ENCODE results near the gene THUMPD3. TPM values are rescaled to one million over a fixed set of nuclear protein-coding genes. Genes with fewer than 3 reads are reported as not detected.

Gene THUMPD3
- total and polyA plus RNA-seq, 7 donors: 15.6 to 38.5 (median 30.9) TPM

GRCh38 chr3:9349321-9350117, 13.3 kb upstream of the THUMPD3 start:
- intact Hi-C loops (cut with DNase I): loop anchor here (5.0 kb wide), 1 partner anchor 298 kb away; the partner anchor contains the start of gene MTMR14

GRCh38 chr3:9351709-9352126, 11.1 kb upstream of the THUMPD3 start:
- DNase-seq: no peak
- WGBS, 2 donors: 24 to 52% methylated on average over 3 of the region's 3 CpGs
- Histone ChIP-seq H3K4me1 (peaks cover 0 to 9% (median 4%) of the 10 kb centered on the region in 4 donors), H3K27me3 (no peaks in the 10 kb centered on the region), H3K9me3 (no peaks in the 10 kb centered on the region), H3K36me3 (peaks cover 0 to 9% (median 0%) of the 10 kb centered on the region in 4 donors), H3K4me3 (no peak overlapping the region), H3K27ac (no peak overlapping the region)
- TF ChIP-seq POLR2A (IDR thresholded peaks at IDR 0.05) (no peak), POLR2AphosphoS5 (IDR thresholded peaks at IDR 0.05) (no peak), EP300 (IDR thresholded peaks at IDR 0.05) (no peak)
- TF ChIP-seq, protein P1, sequence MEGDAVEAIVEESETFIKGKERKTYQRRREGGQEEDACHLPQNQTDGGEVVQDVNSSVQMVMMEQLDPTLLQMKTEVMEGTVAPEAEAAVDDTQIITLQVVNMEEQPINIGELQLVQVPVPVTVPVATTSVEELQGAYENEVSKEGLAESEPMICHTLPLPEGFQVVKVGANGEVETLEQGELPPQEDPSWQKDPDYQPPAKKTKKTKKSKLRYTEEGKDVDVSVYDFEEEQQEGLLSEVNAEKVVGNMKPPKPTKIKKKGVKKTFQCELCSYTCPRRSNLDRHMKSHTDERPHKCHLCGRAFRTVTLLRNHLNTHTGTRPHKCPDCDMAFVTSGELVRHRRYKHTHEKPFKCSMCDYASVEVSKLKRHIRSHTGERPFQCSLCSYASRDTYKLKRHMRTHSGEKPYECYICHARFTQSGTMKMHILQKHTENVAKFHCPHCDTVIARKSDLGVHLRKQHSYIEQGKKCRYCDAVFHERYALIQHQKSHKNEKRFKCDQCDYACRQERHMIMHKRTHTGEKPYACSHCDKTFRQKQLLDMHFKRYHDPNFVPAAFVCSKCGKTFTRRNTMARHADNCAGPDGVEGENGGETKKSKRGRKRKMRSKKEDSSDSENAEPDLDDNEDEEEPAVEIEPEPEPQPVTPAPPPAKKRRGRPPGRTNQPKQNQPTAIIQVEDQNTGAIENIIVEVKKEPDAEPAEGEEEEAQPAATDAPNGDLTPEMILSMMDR (IDR thresholded peaks at IDR 0.05): no peak
- intact Hi-C loops (cut with DNase I): loop anchor here (5.0 kb wide), 1 partner anchor 296 kb away; the partner anchor contains the start of gene MTMR14

More at GRCh38 chr3:9349321-9350117, 13.3 kb upstream of the THUMPD3 start:
- WGBS, 2 donors: 69 to 81% methylated on average over 2 of the region's 2 CpGs
- Histone ChIP-seq H3K4me3 (no peak overlapping the region), H3K9me3 (no peaks in the 10 kb centered on the region), H3K36me3 (peaks cover 0 to 9% (median 0%) of the 10 kb centered on the region in 4 donors), H3K27ac (no peak overlapping the region), H3K4me1 (peaks cover 0 to 9% (median 4%) of the 10 kb centered on the region in 4 donors), H3K27me3 (no peaks in the 10 kb centered on the region)
- no peak for DNase-seq
- TF ChIP-seq, protein P1 (IDR thresholded peaks at IDR 0.05): no peak
- TF ChIP-seq POLR2A (IDR thresholded peaks at IDR 0.05): no peak
- TF ChIP-seq POLR2AphosphoS5 (IDR thresholded peaks at IDR 0.05): no peak
- no peak for TF ChIP-seq EP300 (IDR thresholded peaks at IDR 0.05)

GRCh38 chr3:9352917-9353752, 9.7 kb upstream of the THUMPD3 start:
- 5 to 23% methylated on average over 7 of the region's 7 CpGs for WGBS, 2 donors
- H3K4me1 ChIP-seq: peaks cover 0 to 9% (median 4%) of the 10 kb centered on the region in 4 donors
- H3K36me3 ChIP-seq: peaks cover 0 to 9% (median 0%) of the 10 kb centered on the region in 4 donors
- no peaks in the 10 kb centered on the region for H3K27me3 ChIP-seq
- H3K9me3 ChIP-seq: no peaks in the 10 kb centered on the region
- DNase-seq: peak; percentile 80
- intact Hi-C loops (cut with DNase I): loop anchor here (5.0 kb wide), 1 partner anchor 294 kb away; the partner anchor contains the start of gene MTMR14
- no peak overlapping the region for H3K4me3 ChIP-seq
- TF ChIP-seq, protein P1 (IDR thresholded peaks at IDR 0.05): peak; percentile 68 to 85 (median 78)
- TF ChIP-seq POLR2A (IDR thresholded peaks at IDR 0.05) (no peak), POLR2AphosphoS5 (IDR thresholded peaks at IDR 0.05) (no peak)
- no peak overlapping the region for H3K27ac ChIP-seq

- Histone ChIP-seq H3K9me3 (no peaks in the 10 kb centered on the region), H3K27ac (peak overlapping the region in 1 of 4 donors; percentile 89), H3K27me3 (no peaks in the 10 kb centered on the region), H3K4me1 (peaks cover 0 to 24% (median 22%) of the 10 kb centered on the region in 4 donors), H3K4me3 (peak overlapping the region in 1 of 4 donors; percentile 65), H3K36me3 (peaks cover 0 to 21% (median 13%) of the 10 kb centered on the region in 4 donors)
- DNase-seq: no peak
- intact Hi-C loops (cut with DNase I): loop anchor here (5.0 kb wide), 2 partner anchors 35 to 60 kb away; partner anchors contain the start of gene SETD5
- TF ChIP-seq POLR2A (IDR thresholded peaks at IDR 0.05): no peak
- no peak for TF ChIP-seq EP300 (IDR thresholded peaks at IDR 0.05)
- no peak for TF ChIP-seq POLR2AphosphoS5 (IDR thresholded peaks at IDR 0.05)
- TF ChIP-seq, protein P1 (IDR thresholded peaks at IDR 0.05): no peak
- 62 to 70% methylated on average over 5 of the region's 5 CpGs for WGBS, 2 donors
These were observed 1.0 kb upstream of the THUMPD3 start for GRCh38 chr3:9361691-9362388.
